Loucy (cell line): ENCODE data around the gene THADA.

Experiments used
- H2AFZ ChIP-seq: fragments of 200-600 bp; sonication (generic); 2 replicates; pipeline ENCODE4 v1.6.0; 2016; ENCODE audit warnings: antibody characterized with exemption, mild to moderate bottlenecking, low read length, moderate library complexity
- H3F3A ChIP-seq: fragments of 200-600 bp; 2 replicates; pipeline ENCODE4 v1.6.0; 2016; ENCODE audit warnings: antibody characterized with exemption, low read depth, mild to moderate bottlenecking
- H3K27me3 ChIP-seq: fragments of 200-600 bp; sonication (generic); 2 replicates; pipeline ENCODE4 v1.6.1; 2014; ENCODE audit warnings: low read length, mild to moderate bottlenecking; ENCODE audit not compliant: insufficient read depth, poor library complexity, severe bottlenecking
- H3K36me3 ChIP-seq: fragments of 200-600 bp; sonication (generic); 2 replicates; pipeline ENCODE4 v1.6.1; 2016; ENCODE audit warnings: low read length; ENCODE audit not compliant: insufficient read depth
- H3K4me1 ChIP-seq: fragments of 200-600 bp; sonication (generic); 2 replicates; pipeline ENCODE4 v1.5.1; 2014; ENCODE audit warnings: low read length, mild to moderate bottlenecking; ENCODE audit not compliant: insufficient read depth, poor library complexity, severe bottlenecking
- H3K4me2 ChIP-seq: fragments of 200-600 bp; sonication (generic); 2 replicates; pipeline ENCODE4 v1.6.0; 2014; ENCODE audit warnings: antibody characterized with exemption, low read length, low read depth, mild to moderate bottlenecking; ENCODE audit not compliant: poor library complexity, severe bottlenecking
- H3K4me3 ChIP-seq: fragments of 200-600 bp; sonication (generic); 2 replicates; pipeline ENCODE4 v1.5.1; 2014; ENCODE audit warnings: low read length, mild to moderate bottlenecking, mixed read lengths; ENCODE audit not compliant: poor library complexity, severe bottlenecking
- H3K79me2 ChIP-seq: fragments of 200-600 bp; sonication (generic); 2 replicates; pipeline ENCODE4 v1.6.1; 2014; ENCODE audit warnings: low read length; ENCODE audit not compliant: insufficient read depth
- H3K9ac ChIP-seq: fragments of 200-600 bp; sonication (generic); 2 replicates; pipeline ENCODE4 v1.6.0; 2014; ENCODE audit warnings: mild to moderate bottlenecking, low read depth, low read length, moderate library complexity; ENCODE audit not compliant: poor library complexity, severe bottlenecking
- H3K9me2 ChIP-seq: fragments of 200-600 bp; sonication (generic); replicated peaks from 2 replicates; pipeline ENCODE4 v1.6.1; 2016; ENCODE audit warnings: low read depth, low read length, mixed read lengths
- H3K9me3 ChIP-seq: fragments of 200-600 bp; sonication (generic); 2 replicates; pipeline ENCODE4 v1.6.1; 2014; ENCODE audit warnings: mild to moderate bottlenecking, antibody characterized with exemption, low read length, low read depth; ENCODE audit not compliant: insufficient read depth
- H4K20me1 ChIP-seq: fragments of 200-600 bp; sonication (generic); 2 replicates; pipeline ENCODE4 v1.6.0; 2014; ENCODE audit warnings: antibody characterized with exemption, low read length, mild to moderate bottlenecking; ENCODE audit not compliant: insufficient read depth, poor library complexity, severe bottlenecking
- EZH2phosphoT487 ChIP-seq: fragments of 200-600 bp; IDR thresholded peaks from 2 replicates; pipeline ENCODE4 v1.6.1; 2018; ENCODE audit warnings: antibody characterized with exemption, mild to moderate bottlenecking, moderate library complexity, borderline replicate concordance
- TF ChIP-seq, protein P1 (sequence below): fragments of 200-600 bp; sonication (generic); conservative IDR thresholded peaks from 2 replicates; pipeline ENCODE4 v1.5.1; 2014; ENCODE audit warnings: mild to moderate bottlenecking, antibody characterized with exemption, low read length

The THADA gene

DNA sequence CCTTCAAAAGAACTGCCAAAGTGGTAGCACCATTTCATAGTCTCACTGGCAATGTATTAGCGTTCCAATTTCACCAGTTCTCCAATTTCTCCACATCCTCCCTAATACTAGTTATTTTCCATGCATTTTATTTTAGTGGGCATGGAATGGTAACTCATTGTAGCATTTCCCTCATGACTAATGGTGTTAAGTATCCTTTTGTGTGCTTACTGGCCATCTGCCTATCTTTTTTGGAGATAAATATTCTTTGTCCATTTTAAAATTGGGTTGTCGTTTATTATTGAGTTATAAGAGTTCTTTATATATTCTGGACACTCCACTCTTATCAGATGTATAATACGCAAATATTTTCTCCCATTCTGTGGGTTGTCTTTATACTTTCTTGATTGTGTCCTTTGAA, 107.1 kb downstream of the THADA start:
- no peaks in the 10 kb centered on the region for H3K36me3 ChIP-seq
- H3K9me3 ChIP-seq, result no peaks in the 10 kb centered on the region
- no peaks in the 10 kb centered on the region for H3K4me1 ChIP-seq
- H3K9ac ChIP-seq, result no peak overlapping the region
- no peaks in the 10 kb centered on the region for H3K79me2 ChIP-seq
- TF ChIP-seq EZH2phosphoT487, result no peak
- TF ChIP-seq, protein P1, sequence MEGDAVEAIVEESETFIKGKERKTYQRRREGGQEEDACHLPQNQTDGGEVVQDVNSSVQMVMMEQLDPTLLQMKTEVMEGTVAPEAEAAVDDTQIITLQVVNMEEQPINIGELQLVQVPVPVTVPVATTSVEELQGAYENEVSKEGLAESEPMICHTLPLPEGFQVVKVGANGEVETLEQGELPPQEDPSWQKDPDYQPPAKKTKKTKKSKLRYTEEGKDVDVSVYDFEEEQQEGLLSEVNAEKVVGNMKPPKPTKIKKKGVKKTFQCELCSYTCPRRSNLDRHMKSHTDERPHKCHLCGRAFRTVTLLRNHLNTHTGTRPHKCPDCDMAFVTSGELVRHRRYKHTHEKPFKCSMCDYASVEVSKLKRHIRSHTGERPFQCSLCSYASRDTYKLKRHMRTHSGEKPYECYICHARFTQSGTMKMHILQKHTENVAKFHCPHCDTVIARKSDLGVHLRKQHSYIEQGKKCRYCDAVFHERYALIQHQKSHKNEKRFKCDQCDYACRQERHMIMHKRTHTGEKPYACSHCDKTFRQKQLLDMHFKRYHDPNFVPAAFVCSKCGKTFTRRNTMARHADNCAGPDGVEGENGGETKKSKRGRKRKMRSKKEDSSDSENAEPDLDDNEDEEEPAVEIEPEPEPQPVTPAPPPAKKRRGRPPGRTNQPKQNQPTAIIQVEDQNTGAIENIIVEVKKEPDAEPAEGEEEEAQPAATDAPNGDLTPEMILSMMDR, result no peak
- no peaks in the 10 kb centered on the region for H3K9me2 ChIP-seq
- H3F3A ChIP-seq, result no peaks in the 10 kb centered on the region
- H4K20me1 ChIP-seq, result no peaks in the 10 kb centered on the region
- no peaks in the 10 kb centered on the region for H3K27me3 ChIP-seq
- H3K4me3 ChIP-seq, result no peak overlapping the region
- no peak overlapping the region for H3K4me2 ChIP-seq
- no peak overlapping the region for H2AFZ ChIP-seq

DNA sequence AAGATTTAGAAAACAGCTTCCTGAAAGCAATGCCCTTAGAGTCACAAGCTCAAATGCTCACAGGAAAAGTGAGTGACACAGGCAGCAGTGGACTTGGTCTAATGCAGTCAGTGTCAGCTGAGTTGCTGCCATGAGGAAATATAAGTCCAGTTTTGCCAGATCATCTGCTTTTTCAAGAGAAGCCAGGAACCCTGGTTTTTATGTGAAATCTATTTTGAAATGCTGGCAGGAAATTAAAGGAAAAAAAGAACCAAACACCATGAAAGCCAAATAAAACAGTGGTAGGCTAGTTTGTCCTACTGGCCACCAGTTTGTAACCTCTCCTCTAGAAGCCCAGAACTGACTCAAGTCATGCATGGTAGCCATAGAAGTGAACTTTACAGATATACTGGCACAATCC, 109.2 kb downstream of the THADA start:
- no peaks in the 10 kb centered on the region for H3F3A ChIP-seq
- H3K9me3 ChIP-seq, result no peaks in the 10 kb centered on the region
- no peaks in the 10 kb centered on the region for H3K79me2 ChIP-seq
- no peaks in the 10 kb centered on the region for H3K36me3 ChIP-seq
- H3K4me3 ChIP-seq, result no peak overlapping the region
- H3K4me1 ChIP-seq, result no peaks in the 10 kb centered on the region
- H3K9me2 ChIP-seq, result no peaks in the 10 kb centered on the region
- H2AFZ ChIP-seq, result no peak overlapping the region
- no peaks in the 10 kb centered on the region for H3K27me3 ChIP-seq
- TF ChIP-seq, protein P1, result no peak
- no peak for TF ChIP-seq EZH2phosphoT487
- H3K4me2 ChIP-seq, result no peak overlapping the region
- no peaks in the 10 kb centered on the region for H4K20me1 ChIP-seq
- H3K9ac ChIP-seq, result no peak overlapping the region

DNA sequence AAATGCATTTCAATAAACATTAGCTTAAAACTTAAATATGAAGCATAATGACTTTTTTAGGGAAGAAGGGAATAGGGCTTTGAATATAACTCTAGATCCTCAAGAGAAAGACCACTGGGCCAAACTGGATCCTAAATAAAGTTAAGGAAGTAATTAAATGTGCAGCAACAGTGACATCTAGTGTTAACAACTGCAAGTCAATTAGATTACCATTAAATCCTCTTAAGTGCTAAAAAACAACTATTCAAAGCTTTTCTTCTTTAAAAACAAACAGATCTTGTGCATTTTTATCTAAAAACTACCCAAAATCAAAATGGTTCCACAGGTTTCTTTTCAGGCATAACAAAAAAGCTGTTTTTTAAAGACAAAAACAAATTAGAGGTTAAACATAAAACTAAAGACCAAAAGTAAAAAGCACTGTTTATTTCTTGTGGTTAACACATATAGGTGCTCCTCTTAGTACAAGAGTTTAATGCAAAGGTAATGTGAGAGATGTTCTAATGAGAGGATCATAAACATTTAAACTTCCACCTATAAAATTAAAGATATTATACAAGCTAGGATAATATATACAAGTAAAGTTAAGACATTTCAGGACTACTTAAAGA, 111.4 kb downstream of the THADA start:
- TF ChIP-seq, protein P1, result peak; percentile 79
- no peak for TF ChIP-seq EZH2phosphoT487
- H3K27me3 ChIP-seq, result no peaks in the 10 kb centered on the region
- no peak overlapping the region for H3K9ac ChIP-seq

More for the DNA sequence above, 111.4 kb downstream of the THADA start:
- H3K9me2 ChIP-seq, result no peaks in the 10 kb centered on the region
- H3K4me1 ChIP-seq, result no peaks in the 10 kb centered on the region
- no peaks in the 10 kb centered on the region for H3K9me3 ChIP-seq
- no peak overlapping the region for H2AFZ ChIP-seq
- H3K79me2 ChIP-seq, result no peaks in the 10 kb centered on the region
- H3F3A ChIP-seq, result no peaks in the 10 kb centered on the region
- H3K4me3 ChIP-seq, result no peak overlapping the region
- no peaks in the 10 kb centered on the region for H3K36me3 ChIP-seq
- H4K20me1 ChIP-seq, result no peaks in the 10 kb centered on the region
- no peak overlapping the region for H3K4me2 ChIP-seq
